ENCODE data around the gene PLEKHA5.
"Not testable (repeated sequence)": the region's sequence is repeated elsewhere in the genome, so short reads cannot be mapped to it uniquely, and the experiment has no call there.

PLEKHA5 gene

GRCh38 chr12:19301223-19301622 lies 171.7 kb downstream of the PLEKHA5 start:
- Histone ChIP-seq H3K4me3 (ENCODE audit: low read depth, low read length) (no peak overlapping the region), H3K4me1 (ENCODE audit: control insufficient read depth, insufficient read depth, low read length) (no peaks in the 10 kb centered on the region), H3K9ac (ENCODE audit: low read length) (no peak overlapping the region), H3K9me3 (ENCODE audit: control insufficient read depth, insufficient read depth, low read depth, low read length) (no peaks in the 10 kb centered on the region), H3K27ac (ENCODE audit: low read depth, low read length) (no peak overlapping the region), H3K27me3 (ENCODE audit: control insufficient read depth, insufficient read depth, low read length) (no peaks in the 10 kb centered on the region), H3K36me3 (ENCODE audit: control insufficient read depth, insufficient read depth, low read length) (peaks cover 29% of the 10 kb centered on the region)

- Histone ChIP-seq H3K36me3 (ENCODE audit: control insufficient read depth, insufficient read depth, low read length) (peaks cover 34% of the 10 kb centered on the region), H3K9ac (ENCODE audit: low read length) (no peak overlapping the region), H3K27me3 (ENCODE audit: control insufficient read depth, insufficient read depth, low read length) (no peaks in the 10 kb centered on the region), H3K9me3 (ENCODE audit: control insufficient read depth, insufficient read depth, low read depth, low read length) (no peaks in the 10 kb centered on the region), H3K4me1 (ENCODE audit: control insufficient read depth, insufficient read depth, low read length) (no peaks in the 10 kb centered on the region), H3K4me3 (ENCODE audit: low read depth, low read length) (no peak overlapping the region), H3K27ac (ENCODE audit: low read depth, low read length) (no peak overlapping the region)
Measured at GRCh38 chr12:19301688-19302087, 172.2 kb downstream of the PLEKHA5 start.

GRCh38 chr12:19302100-19302640 lies 172.6 kb downstream of the PLEKHA5 start:
- Histone ChIP-seq H3K36me3 (ENCODE audit: control insufficient read depth, insufficient read depth, low read length) (peaks cover 36% of the 10 kb centered on the region), H3K9ac (ENCODE audit: low read length) (no peak overlapping the region), H3K4me3 (ENCODE audit: low read depth, low read length) (no peak overlapping the region), H3K27ac (ENCODE audit: low read depth, low read length) (no peak overlapping the region), H3K9me3 (ENCODE audit: control insufficient read depth, insufficient read depth, low read depth, low read length) (no peaks in the 10 kb centered on the region), H3K4me1 (ENCODE audit: control insufficient read depth, insufficient read depth, low read length) (no peaks in the 10 kb centered on the region), H3K27me3 (ENCODE audit: control insufficient read depth, insufficient read depth, low read length) (no peaks in the 10 kb centered on the region)

GRCh38 chr12:19303496-19303895 lies 174.0 kb downstream of the PLEKHA5 start:
- Histone ChIP-seq H3K4me3 (ENCODE audit: low read depth, low read length) (no peak overlapping the region), H3K9ac (ENCODE audit: low read length) (no peak overlapping the region), H3K27ac (ENCODE audit: low read depth, low read length) (no peak overlapping the region), H3K4me1 (ENCODE audit: control insufficient read depth, insufficient read depth, low read length) (no peaks in the 10 kb centered on the region), H3K27me3 (ENCODE audit: control insufficient read depth, insufficient read depth, low read length) (no peaks in the 10 kb centered on the region), H3K9me3 (ENCODE audit: control insufficient read depth, insufficient read depth, low read depth, low read length) (no peaks in the 10 kb centered on the region), H3K36me3 (ENCODE audit: control insufficient read depth, insufficient read depth, low read length) (peaks cover 39% of the 10 kb centered on the region)

- H3K9ac ChIP-seq (ENCODE audit: low read length) = no peak overlapping the region
- no peaks in the 10 kb centered on the region for H3K4me1 ChIP-seq (ENCODE audit: control insufficient read depth, insufficient read depth, low read length)
- no peaks in the 10 kb centered on the region for H3K9me3 ChIP-seq (ENCODE audit: control insufficient read depth, insufficient read depth, low read depth, low read length)
- no peaks in the 10 kb centered on the region for H3K27me3 ChIP-seq (ENCODE audit: control insufficient read depth, insufficient read depth, low read length)
- H3K36me3 ChIP-seq (ENCODE audit: control insufficient read depth, insufficient read depth, low read length) = peaks cover 33% of the 10 kb centered on the region
- H3K4me3 ChIP-seq (ENCODE audit: low read depth, low read length) = no peak overlapping the region
- H3K27ac ChIP-seq (ENCODE audit: low read depth, low read length) = no peak overlapping the region
Measured at GRCh38 chr12:19304149-19304750, 174.7 kb downstream of the PLEKHA5 start.

- not testable (repeated sequence) for H3K9me3 ChIP-seq (ENCODE audit: control insufficient read depth, insufficient read depth, low read depth, low read length); H3K9ac ChIP-seq (ENCODE audit: low read length); H3K27me3 ChIP-seq (ENCODE audit: control insufficient read depth, insufficient read depth, low read length); H3K4me3 ChIP-seq (ENCODE audit: low read depth, low read length); H3K4me1 ChIP-seq (ENCODE audit: control insufficient read depth, insufficient read depth, low read length); H3K27ac ChIP-seq (ENCODE audit: low read depth, low read length)
- peaks cover 24% of the 10 kb centered on the region for H3K36me3 ChIP-seq (ENCODE audit: control insufficient read depth, insufficient read depth, low read length)
Measured at GRCh38 chr12:19305621-19306020, 176.1 kb downstream of the PLEKHA5 start.

- Histone ChIP-seq H3K9me3 (ENCODE audit: control insufficient read depth, insufficient read depth, low read depth, low read length) (no peaks in the 10 kb centered on the region), H3K27me3 (ENCODE audit: control insufficient read depth, insufficient read depth, low read length) (no peaks in the 10 kb centered on the region), H3K4me1 (ENCODE audit: control insufficient read depth, insufficient read depth, low read length) (no peaks in the 10 kb centered on the region), H3K9ac (ENCODE audit: low read length) (no peak overlapping the region), H3K4me3 (ENCODE audit: low read depth, low read length) (no peak overlapping the region), H3K36me3 (ENCODE audit: control insufficient read depth, insufficient read depth, low read length) (peaks cover 23% of the 10 kb centered on the region), H3K27ac (ENCODE audit: low read depth, low read length) (no peak overlapping the region)
Measured at GRCh38 chr12:19306366-19306765, 176.8 kb downstream of the PLEKHA5 start.

GRCh38 chr12:19307451-19307850 lies 177.9 kb downstream of the PLEKHA5 start:
- Histone ChIP-seq H3K9me3 (ENCODE audit: control insufficient read depth, insufficient read depth, low read depth, low read length) (no peaks in the 10 kb centered on the region), H3K4me3 (ENCODE audit: low read depth, low read length) (no peak overlapping the region), H3K27me3 (ENCODE audit: control insufficient read depth, insufficient read depth, low read length) (no peaks in the 10 kb centered on the region), H3K36me3 (ENCODE audit: control insufficient read depth, insufficient read depth, low read length) (peaks cover 17% of the 10 kb centered on the region), H3K27ac (ENCODE audit: low read depth, low read length) (no peak overlapping the region), H3K4me1 (ENCODE audit: control insufficient read depth, insufficient read depth, low read length) (no peaks in the 10 kb centered on the region), H3K9ac (ENCODE audit: low read length) (no peak overlapping the region)

GRCh38 chr12:19311165-19311564 lies 181.6 kb downstream of the PLEKHA5 start:
- no peaks in the 10 kb centered on the region for H3K9me3 ChIP-seq (ENCODE audit: control insufficient read depth, insufficient read depth, low read depth, low read length)
- H3K27me3 ChIP-seq (ENCODE audit: control insufficient read depth, insufficient read depth, low read length) = no peaks in the 10 kb centered on the region
- no peaks in the 10 kb centered on the region for H3K4me1 ChIP-seq (ENCODE audit: control insufficient read depth, insufficient read depth, low read length)
- no peak overlapping the region for H3K9ac ChIP-seq (ENCODE audit: low read length)
- H3K4me3 ChIP-seq (ENCODE audit: low read depth, low read length) = no peak overlapping the region
- no peak overlapping the region for H3K27ac ChIP-seq (ENCODE audit: low read depth, low read length)
- H3K36me3 ChIP-seq (ENCODE audit: control insufficient read depth, insufficient read depth, low read length) = peaks cover 13% of the 10 kb centered on the region

- no peak overlapping the region for H3K9ac ChIP-seq (ENCODE audit: low read length)
- no peaks in the 10 kb centered on the region for H3K27me3 ChIP-seq (ENCODE audit: control insufficient read depth, insufficient read depth, low read length)
- no peaks in the 10 kb centered on the region for H3K4me1 ChIP-seq (ENCODE audit: control insufficient read depth, insufficient read depth, low read length)
- H3K9me3 ChIP-seq (ENCODE audit: control insufficient read depth, insufficient read depth, low read depth, low read length) = no peaks in the 10 kb centered on the region
- H3K27ac ChIP-seq (ENCODE audit: low read depth, low read length) = no peak overlapping the region
- H3K36me3 ChIP-seq (ENCODE audit: control insufficient read depth, insufficient read depth, low read length) = peaks cover 6% of the 10 kb centered on the region; the same call in 1 of the 2 replicates
- H3K4me3 ChIP-seq (ENCODE audit: low read depth, low read length) = no peak overlapping the region
Measured at GRCh38 chr12:19312637-19313036, 183.1 kb downstream of the PLEKHA5 start.

GRCh38 chr12:19316425-19316824 lies 186.9 kb downstream of the PLEKHA5 start:
- Histone ChIP-seq H3K27me3 (ENCODE audit: control insufficient read depth, insufficient read depth, low read length) (no peaks in the 10 kb centered on the region), H3K4me3 (ENCODE audit: low read depth, low read length) (no peak overlapping the region), H3K4me1 (ENCODE audit: control insufficient read depth, insufficient read depth, low read length) (no peaks in the 10 kb centered on the region), H3K27ac (ENCODE audit: low read depth, low read length) (no peak overlapping the region), H3K9ac (ENCODE audit: low read length) (no peak overlapping the region), H3K36me3 (ENCODE audit: control insufficient read depth, insufficient read depth, low read length) (peaks cover 7% of the 10 kb centered on the region), H3K9me3 (ENCODE audit: control insufficient read depth, insufficient read depth, low read depth, low read length) (no peaks in the 10 kb centered on the region)
